GM18499 (cell line): ENCODE data around the gene COX20.
"Not testable (repeated sequence)": the region's sequence is repeated elsewhere in the genome, so short reads cannot be mapped to it uniquely, and the experiment has no call there.

Source experiments
- ATAC-seq: cut with Tn5 transposase; IDR thresholded peaks from one replicate; pipeline ENCODE4 v1.9.1; 2021; ENCODE audit warnings: moderate number of reproducible peaks; ENCODE audit not compliant: insufficient read depth, unreplicated experiment

Gene COX20

DNA sequence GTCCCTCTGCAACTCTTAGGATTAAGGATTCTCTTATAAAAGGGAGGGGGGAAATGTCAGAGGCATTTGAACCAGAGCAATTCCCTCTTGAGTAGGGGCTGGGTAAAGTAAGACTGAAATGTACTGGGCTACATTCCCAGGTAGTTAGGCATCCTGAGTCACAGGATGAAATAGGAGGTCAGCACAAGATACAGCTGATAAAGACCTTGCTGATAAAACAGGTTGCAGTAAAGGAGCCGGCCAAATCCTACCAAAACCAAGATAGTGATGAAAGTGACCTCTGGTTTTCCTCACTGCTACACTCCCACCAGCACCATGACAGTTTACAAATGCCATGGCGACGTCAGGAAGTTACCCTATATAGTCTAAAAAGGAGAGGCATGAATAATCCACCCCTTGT, 14.3 kb upstream of the COX20 start:
- ATAC-seq = no peak

DNA sequence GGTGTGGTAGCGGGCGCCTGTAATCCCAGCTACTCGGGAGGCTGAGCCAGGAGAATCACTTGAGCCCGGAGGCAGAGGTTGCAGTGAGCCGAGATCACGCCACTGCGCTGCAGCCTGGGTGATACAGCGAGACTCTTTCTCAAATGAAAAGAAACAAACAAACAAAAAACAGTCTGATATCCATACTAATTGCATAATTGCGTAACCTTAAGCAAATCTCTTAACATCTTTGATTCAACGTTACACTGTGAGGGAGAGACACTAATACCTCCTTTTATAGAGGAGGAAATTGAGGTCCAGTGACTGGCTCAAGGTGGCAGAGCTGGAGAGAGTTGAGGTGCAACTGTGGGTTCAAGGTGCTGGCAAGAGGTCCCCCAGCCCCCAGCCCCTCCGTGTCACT, 12.6 kb upstream of the COX20 start:
- ATAC-seq = no peak

DNA sequence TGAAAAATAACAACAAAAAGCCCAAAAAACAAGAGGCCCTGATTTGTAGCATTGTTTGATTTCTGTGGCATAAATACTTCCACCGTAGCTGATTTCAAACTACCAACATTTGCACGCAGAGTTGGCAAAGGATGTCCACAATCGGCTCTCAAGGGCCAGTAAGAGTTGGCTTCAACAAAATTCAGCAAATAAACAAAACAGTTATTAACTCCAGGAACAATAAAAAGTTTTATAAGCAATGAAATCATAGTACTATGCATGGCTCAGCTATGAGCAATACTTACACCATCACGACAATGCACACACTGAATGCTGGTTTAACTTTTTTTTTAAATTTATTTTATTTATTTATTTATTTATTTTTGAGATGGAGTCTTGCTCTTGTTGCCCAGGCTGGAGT, 8.7 kb upstream of the COX20 start:
- no peak for ATAC-seq

DNA sequence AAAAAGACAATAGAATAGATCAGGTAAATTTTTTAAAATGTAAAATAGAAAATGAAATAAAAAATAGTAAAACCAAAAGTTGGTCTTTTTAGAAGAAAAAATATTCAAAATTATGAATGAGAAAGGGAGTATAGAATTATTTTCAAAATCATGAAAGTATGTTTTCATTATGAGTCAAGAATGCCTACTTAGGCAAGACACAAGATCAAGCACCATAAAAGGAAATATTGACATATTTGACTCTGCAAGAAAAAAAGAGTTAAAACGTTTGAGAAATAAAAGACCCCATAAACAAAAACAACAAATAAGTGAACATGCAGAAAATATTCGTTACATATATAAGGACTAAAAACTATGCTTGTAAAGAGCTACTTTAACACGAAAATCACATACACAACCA, 4.8 kb upstream of the COX20 start:
- ATAC-seq = no peak

DNA sequence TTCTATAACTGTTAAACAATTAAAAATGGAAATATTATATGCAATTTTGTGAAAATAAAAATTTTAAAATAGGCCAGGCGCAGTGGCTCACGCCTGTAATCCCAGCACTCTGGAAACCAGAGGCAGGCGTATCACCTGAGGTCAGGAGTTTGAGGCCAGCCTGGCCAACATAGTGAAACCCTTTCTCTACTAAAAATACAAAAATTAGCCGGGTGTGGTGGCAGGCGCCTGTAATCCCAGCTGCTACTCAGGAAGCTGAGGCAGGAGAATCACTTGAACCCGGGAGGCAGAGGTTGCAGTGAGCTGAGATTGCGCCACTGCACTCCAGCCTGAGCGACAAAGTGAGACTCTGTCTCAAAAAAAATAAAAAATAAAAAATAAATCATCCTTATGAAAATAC, 2.2 kb upstream of the COX20 start:
- ATAC-seq = not testable (repeated sequence)

DNA sequence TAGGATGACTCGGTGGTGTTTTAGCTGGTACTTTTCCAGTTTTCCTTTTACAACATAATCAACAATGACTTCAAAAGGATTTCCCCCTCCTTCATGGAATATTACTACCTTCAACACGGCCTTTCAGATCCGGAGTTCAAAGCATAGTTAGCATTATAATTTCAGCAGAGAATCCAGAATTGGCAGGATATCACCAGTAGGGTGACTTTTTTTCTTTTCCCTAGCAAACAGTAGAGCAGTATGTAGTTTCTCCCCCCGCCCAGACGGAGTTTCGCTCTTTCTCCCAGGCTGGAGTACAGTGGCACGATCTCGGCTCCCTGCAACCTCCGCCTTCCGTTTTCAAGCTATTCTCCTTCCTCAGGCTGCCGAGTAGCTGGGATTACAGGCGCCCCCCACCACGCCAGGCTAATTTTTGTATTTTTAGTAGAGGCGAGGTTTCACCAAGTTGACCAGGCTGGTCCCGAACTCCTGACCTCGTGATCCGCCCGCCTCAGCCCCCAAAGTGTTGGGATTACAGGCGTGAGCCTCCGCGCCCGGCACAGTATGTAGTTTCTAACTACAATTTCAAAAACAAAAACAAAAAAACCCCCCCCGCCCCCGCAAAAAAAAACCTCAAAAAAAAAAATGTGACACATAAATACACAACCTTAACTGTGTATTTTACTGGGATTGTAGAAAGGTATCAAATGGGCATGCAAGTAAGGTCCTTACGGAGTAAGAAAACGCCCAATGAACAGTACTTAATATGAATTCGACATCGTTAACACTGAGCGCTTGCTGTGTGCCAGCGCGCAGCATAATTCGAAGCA, 1.5 kb upstream of the COX20 start:
- ATAC-seq = peak; percentile 6

DNA sequence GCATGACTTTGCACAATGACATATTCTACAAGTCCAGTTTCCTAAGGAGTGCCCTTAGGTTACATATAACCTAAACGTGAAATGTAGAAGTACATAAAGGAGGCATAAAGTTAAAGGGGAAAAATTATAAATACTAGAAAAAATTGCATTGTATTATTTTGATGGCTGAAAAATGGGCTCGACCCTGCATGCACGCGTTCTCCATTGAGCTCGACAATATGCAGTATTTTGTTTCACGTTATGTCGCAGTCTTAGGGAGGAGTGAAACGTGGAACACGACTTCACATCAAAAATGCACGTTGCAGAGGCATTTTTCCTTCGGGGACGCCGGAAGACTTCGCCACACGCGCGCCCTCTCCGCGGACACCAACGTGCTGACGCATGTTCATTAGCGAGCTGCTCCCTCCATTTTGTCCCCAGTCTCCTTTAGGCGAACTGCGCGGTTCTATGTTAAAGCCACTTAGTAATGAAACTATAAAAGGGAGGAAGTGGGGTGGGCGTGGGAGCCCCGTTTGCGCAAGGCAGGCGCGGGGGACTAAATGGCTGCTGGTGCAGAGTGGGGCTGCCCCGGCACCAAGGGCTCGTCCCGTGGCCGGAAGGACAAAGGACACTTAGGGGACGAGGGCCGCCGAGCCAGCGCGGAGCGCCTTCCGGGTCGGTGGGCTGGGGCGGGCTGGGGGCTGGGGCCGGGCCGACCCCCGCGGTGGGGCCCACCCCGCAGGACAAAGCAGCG, 749 bp upstream of the COX20 start:
- ATAC-seq = peak; percentile 63

DNA sequence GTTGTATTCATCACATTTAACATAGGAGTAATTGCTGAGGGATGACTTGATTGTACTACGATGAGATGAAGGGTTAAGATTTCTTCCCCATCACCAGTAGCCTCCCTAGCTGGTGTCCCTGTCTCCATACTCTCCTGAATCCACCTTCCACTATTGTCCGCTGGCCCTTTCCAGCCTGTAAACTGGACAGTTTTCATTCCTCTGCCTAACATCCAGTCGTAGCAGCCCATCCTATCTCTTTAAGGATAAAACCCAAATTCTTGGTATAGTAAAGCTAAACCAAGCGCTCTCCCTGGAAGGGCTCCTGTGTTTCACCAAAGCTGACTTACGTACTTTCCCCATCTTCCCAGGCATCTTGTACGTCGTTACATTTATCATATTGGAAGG, 670 bp downstream of the COX20 start:
- ATAC-seq = no peak

DNA sequence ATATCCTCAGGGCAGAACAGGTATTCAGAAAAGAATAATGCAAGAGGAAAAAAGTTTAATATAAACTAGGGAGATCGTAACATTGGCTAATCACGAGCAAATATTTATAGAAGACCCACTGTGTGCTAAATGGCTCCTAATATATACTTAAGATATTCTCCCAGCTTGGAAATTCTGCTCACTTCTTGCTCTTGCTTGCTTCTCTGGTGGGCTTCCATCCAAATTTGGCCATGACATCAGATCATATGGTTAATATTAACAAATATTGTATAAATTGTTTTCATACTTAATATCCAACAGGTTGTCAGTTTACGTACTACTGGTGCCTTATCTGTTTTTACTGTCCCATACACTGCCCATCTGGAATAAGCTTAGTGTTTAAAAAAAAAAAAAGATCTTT, 1.1 kb downstream of the COX20 start:
- ATAC-seq = no peak

DNA sequence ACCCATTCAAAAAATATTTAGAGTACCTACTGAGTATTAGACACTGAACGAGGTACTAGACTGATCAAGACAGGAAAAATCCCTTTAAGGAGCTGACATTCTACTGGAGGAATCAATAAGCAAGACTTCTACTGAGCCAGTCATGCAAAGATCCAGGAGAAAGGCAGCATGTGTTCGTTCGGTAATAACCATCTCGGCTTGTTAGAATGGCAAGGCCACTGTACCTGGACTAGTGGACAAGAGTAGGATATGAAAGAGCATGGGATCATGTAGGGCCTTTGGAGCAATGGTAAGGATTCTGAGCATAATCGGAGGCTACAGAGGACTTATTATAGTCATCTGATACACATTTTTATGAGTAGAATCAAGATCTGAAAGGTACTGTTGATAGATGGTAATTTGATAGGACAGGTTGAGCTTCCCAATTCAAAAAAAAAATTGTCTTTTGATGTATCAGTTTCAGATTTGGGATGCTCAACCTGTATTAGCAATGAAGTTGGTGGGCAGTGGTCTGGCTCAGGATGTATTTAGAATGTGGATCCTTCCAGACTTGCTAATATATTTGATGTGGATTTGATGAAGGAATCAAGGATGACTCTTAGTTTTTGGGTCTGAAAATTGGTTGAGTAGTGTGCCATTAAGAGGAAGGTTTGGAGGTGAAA, 2.3 kb downstream of the COX20 start:
- no peak for ATAC-seq

DNA sequence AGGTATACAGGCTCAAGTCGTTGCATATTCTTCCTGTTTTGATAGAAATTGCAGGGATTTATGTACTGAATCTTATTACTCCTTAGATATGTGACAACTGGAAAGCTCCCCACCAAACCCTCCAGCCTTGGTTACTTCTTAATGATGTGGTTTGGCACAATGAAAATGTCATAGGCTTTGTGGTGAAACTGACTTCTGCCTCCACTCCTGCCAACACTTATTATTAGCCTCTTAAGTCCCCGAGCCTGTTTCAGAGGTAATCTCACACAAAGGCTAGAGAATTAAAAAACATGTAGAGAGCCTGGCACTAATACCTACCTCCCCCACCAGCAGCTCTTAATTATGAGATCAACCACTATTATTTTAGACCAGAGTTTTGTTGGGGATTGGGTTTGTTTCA, 4.2 kb downstream of the COX20 start:
- ATAC-seq = no peak

DNA sequence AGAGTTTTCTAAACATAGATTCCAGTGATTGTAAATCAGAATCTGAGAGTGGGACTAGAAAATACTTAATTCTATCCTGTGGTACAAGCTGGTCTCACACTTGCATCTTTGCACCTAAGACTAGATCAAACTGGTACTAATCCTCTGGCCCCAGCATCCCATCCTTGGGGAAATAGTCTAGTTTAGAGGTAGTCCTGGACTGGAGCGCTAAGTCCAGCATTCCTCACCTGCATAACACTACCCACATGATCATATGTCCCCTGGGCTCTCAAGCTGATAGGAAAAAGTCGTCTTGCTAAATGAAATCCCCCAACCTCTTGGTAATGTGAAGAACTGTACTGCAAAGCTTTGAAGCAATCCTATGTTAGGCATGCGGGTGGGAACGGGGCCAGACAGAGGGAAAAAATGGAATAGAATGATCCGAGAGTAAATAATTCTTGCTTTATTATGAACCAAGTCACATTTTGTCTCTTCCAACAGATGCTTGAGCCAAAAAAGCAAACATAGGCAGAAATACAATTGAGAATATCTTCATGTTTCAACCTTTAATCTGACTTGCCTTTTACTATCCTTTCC, 4.8 kb downstream of the COX20 start:
- ATAC-seq = no peak

DNA sequence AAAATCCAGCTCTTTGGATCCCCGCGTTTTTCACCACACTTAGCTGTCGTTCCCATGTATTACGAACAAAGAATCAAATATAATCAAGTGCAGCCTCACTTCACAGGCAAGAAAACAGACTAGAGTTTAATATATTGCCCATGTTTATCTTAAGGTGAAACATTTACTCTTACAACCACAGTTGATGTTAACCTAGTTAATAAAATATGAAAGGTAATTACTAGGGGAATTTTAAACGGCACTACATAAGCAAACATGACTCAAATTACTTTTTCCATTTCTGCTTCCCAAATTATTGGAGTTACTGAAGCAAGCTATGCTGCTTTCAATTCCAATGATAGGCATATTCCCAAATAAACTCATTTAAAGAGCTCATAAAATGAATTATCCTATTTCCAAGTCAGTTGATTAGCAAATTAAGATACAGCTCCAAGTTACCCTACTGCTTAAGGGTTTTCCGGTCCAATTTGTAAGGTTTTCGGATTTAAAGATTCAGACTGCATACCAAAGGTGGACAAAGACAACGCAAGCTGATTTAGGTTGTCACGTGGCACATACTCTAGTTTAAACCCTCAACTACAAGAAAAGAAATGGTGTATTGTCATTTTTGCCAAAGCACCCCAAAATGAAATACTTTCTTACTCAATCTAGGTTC, 5.9 kb downstream of the COX20 start:
- no peak for ATAC-seq

DNA sequence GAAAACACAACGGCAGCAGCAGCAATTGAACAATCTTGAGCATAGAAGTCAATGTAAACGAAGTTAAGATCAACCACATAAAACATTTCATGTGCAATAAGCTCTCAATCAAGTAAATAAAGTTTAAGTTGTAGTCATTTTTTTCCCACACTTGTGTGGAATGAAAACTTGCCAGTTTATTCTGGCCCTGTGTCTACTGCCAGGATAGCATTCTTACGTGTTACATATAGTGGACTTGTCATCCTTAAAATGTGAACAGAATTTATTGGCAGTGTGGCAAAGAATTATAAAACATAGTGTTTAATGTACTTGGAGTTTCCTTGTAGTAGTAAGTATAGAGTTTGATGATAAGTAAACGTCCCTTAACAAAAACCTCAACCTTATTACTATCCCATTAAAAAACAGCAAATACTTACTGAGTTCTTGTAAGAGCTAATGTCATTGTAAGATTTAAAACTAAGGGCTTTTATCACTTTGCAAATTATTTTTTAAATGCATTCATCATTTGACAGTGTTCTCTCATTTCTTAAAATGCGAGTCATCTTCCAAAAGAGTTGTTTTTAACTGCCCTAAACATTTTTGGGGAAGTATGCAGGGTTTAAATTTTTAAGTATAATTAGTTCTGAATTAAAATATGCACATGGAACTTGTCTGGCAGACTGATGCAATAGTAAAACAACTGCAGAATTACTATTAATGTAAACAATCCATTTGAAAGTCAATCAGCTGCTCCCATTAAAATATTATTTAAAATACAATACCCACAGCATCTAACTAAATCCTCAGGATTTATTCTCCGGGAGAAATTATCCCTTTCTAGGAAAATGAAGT, 7.9 kb downstream of the COX20 start:
- no peak for ATAC-seq

DNA sequence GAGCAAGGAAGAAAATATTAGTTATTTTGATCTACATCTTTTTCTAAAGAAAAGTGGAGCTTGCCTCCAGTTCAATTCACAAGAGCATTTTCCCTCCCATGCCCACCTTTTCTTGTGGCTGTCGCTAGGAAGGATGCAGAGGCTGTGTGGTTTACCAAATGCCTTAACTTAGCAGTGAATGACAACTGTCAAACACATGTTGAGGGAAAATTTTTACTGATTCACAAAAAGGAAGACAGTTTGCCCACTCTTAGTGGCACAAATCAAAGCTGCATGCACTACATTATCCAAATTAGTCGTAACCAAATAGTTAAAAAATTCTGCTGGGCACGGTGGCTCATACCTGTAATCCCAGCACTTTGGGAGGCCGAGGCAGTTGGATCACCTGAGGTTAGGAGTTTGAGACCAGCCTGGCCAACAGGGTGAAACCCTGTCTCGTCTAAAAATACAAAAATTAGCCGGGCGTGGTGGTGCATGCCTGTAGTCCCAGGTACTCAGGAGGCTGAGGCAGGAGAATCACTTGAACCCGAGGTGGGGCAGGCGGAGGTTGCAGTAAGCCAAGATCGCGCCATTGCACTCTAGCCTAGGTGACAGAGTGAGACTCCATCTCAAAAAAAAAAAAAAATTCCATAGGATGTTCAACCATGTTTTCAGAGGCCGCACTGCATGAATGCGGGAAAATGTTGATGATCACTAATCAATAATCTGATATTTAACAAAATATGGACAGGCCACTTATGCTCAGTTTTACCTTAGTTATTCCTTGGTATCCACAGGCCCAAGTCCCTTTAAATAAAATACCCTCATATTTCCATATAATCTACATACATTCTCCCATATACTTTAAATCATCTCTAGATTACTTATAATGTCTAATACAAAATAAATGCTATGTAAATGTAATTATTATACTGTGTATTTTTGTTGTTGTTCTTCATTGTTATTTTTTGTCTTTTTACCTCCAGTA, 9.0 kb downstream of the COX20 start:
- no peak for ATAC-seq

DNA sequence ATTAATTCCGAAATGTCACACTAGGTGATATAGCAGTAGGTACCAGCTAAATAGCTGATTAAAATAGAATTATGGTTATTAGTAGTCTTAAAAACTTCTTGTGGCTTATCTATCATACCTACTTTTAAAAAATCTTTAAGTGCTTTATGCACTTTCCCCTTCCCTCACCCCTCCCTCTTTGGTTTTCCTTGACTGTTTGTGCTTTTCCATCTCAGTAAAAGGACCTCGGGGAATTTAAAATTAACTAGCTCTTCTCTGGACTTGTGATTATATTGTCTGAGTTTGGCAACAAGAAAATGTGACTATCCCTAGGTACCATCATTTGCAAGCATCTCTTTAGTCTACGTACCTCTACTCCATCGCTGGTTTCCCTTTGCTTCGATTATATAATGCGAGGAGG, 11.2 kb downstream of the COX20 start:
- ATAC-seq = no peak

DNA sequence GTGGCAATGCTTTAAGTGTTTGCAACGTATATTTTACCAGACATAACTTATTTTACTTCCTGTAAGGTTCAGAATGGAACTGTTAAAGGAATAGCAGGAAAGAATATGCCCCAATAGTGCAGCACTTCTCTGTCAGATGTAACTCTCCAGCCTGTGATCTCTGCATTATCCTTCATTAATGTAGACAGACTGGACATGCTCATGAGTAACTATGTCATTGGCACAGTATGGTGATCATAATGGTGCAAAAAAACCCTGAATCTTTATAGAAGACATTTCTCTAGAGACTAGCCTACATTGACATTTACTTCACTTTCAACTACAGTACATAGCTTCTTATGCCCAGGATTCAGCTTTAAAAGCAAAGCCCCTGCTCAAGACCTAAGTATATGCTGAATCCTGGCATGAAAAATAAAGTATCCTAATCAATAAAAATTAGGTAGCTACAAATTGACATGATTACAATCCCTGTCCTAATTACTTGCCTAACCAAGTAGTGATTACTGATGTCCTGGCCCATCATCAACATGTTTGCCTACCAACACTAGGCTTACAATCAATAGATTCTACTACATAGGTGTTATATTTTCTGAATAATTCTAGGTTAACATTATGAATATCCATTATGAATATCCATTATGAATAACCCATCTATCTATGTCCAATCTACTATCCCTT, 13.9 kb downstream of the COX20 start:
- no peak for ATAC-seq
